Loucy (cell line): ENCODE data around the gene RAP1GDS1.

Source experiments
- CTCF ChIP-seq: fragments of 200-600 bp; sonication (generic); conservative IDR thresholded peaks from 2 replicates; pipeline ENCODE4 v1.5.1; 2014; ENCODE audit warnings: mild to moderate bottlenecking, antibody characterized with exemption, low read length
- EZH2phosphoT487 ChIP-seq: fragments of 200-600 bp; IDR thresholded peaks from 2 replicates; pipeline ENCODE4 v1.6.1; 2018; ENCODE audit warnings: antibody characterized with exemption, mild to moderate bottlenecking, moderate library complexity, borderline replicate concordance

- no peak for TF ChIP-seq CTCF
- no peak for TF ChIP-seq EZH2phosphoT487
Observed at GRCh38 chr4:98260047-98260578, 1.1 kb upstream of the RAP1GDS1 start.
